ENCODE measurements around the gene RGSL1.
A peak's percentile ranks its signal among the peaks of the same experiment; 100 is the strongest.
"Not testable (repeated sequence)": the region's sequence is repeated elsewhere in the genome, so short reads cannot be mapped to it uniquely, and the experiment has no call there.

Gene RGSL1

GRCh38 chr1:182444497-182444896, 5.4 kb upstream of the RGSL1 start:
- no peak for DNase-seq (ENCODE audit: low read depth in 2 of 2)
- H3K4me3 ChIP-seq (replicated peaks in 1 of 2; ENCODE audit: low read depth in 2 of 2, low read length in 2 of 2): no peak overlapping the region
- peak; percentile 19 for TF ChIP-seq CTCF (IDR thresholded peaks at IDR 0.05; ENCODE audit: low read depth, low read length)

- H3K4me3 ChIP-seq (replicated peaks in 1 of 2; ENCODE audit: low read depth in 2 of 2, low read length in 2 of 2): no peak overlapping the region
- TF ChIP-seq CTCF (IDR thresholded peaks at IDR 0.05; ENCODE audit: low read depth, low read length): peak; percentile 65
- peak; percentile 65 to 72 for DNase-seq (ENCODE audit: low read depth in 2 of 2)
Observed at GRCh38 chr1:182446033-182446669, 3.8 kb upstream of the RGSL1 start.

GRCh38 chr1:182447124-182447523, 2.8 kb upstream of the RGSL1 start:
- H3K4me3 ChIP-seq (replicated peaks in 1 of 2; ENCODE audit: low read depth in 2 of 2, low read length in 2 of 2); DNase-seq (ENCODE audit: low read depth in 2 of 2): not testable (repeated sequence)

GRCh38 chr1:182447660-182448059, 2.3 kb upstream of the RGSL1 start:
- TF ChIP-seq CTCF (IDR thresholded peaks at IDR 0.05; ENCODE audit: low read depth, low read length): no peak
- H3K4me3 ChIP-seq (replicated peaks in 1 of 2; ENCODE audit: low read depth in 2 of 2, low read length in 2 of 2): no peak overlapping the region

GRCh38 chr1:182453631-182454030, 3.7 kb downstream of the RGSL1 start:
- DNase-seq (ENCODE audit: low read depth in 2 of 2): no peak
- no peak for TF ChIP-seq CTCF (IDR thresholded peaks at IDR 0.05; ENCODE audit: low read depth, low read length)
- no peak overlapping the region for H3K4me3 ChIP-seq (replicated peaks in 1 of 2; ENCODE audit: low read depth in 2 of 2, low read length in 2 of 2)

More at GRCh38 chr1:182447660-182448059, 2.3 kb upstream of the RGSL1 start:
- no peak for DNase-seq (ENCODE audit: low read depth in 2 of 2)

GRCh38 chr1:182457844-182458243, 7.9 kb downstream of the RGSL1 start:
- no peak overlapping the region for H3K4me3 ChIP-seq (replicated peaks in 1 of 2; ENCODE audit: low read depth in 2 of 2, low read length in 2 of 2)
- no peak for TF ChIP-seq CTCF (IDR thresholded peaks at IDR 0.05; ENCODE audit: low read depth, low read length)
- DNase-seq (ENCODE audit: low read depth in 2 of 2): no peak

- DNase-seq (ENCODE audit: low read depth in 2 of 2): no peak
- TF ChIP-seq CTCF (IDR thresholded peaks at IDR 0.05; ENCODE audit: low read depth, low read length): no peak
- H3K4me3 ChIP-seq (replicated peaks in 1 of 2; ENCODE audit: low read depth in 2 of 2, low read length in 2 of 2): no peak overlapping the region
Observed at GRCh38 chr1:182459949-182460348, 10.0 kb downstream of the RGSL1 start.
